Activated T-helper 9 cell treated with anti-CD3 and anti-CD28 coated beads, Interleukin-2, amount 50 U/mL, for 16 hours (primary cell): ENCODE results near the gene CCDC107.

Source experiments
- DNase-seq: peaks from one replicate; pipeline ENCODE4 v3.0.0-alpha.2; 2020; ENCODE audit warnings: low read depth

CCDC107 gene

DNA sequence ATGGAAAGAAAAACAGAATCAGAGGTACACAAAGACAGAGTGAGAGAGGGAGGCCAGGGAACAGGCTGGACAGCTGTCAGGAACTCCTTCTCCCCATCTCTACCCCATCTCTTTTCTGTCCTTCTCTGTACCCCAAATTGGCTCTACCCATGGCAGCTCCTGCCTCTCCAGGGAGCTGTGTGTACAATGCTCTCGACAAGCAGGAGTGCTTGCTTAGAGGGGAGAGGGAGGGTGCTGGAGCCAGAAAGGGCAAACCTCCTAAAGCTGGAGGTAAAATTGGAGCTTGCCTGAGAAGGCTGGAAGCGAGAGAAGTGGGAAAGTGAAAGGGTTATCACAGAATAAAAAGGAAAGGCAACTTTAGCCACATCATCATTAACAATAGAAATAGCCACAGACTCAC lies 25.2 kb downstream of the CCDC107 start:
- no peak for DNase-seq

DNA sequence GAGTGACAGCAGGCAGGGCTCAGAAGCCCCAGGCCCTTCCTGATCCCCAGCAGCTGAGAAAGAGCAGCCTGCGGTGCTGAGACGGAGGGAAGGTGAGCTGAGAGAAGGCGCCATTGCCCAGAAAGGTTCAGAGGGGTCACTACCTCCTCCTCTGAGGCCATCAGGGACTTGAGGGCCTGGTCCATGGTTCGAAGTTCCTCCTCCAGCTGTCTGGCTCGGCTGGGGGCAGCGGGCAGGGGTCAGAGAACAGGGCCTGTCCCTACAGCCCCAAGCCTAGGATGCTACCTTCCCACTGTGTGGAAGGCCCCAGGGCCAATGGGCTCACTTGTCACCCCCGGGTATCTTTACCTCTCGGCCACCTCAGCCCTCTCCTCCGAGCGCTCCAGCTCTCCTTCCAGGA lies 26.8 kb downstream of the CCDC107 start:
- no peak for DNase-seq

DNA sequence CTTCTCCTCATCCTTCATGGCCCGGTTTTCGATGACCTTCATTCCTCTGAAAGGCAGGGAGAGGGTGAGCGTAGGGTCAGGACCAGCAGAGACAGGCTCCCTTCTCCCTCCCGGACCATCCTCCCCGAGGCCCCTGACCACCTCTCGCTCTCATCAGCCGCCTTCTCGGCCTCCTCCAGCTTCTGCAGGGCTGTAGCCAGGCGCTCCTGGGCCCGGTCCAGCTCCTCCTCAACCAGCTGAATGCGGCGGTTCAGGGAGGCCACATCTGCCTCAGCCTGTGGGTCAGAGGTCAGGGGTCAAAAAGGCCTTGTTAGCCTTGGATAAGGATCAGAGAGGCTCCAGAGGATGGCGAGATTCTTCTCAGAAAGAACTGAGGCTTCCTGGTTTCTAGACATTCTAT lies 27.4 kb downstream of the CCDC107 start:
- DNase-seq: no peak

DNA sequence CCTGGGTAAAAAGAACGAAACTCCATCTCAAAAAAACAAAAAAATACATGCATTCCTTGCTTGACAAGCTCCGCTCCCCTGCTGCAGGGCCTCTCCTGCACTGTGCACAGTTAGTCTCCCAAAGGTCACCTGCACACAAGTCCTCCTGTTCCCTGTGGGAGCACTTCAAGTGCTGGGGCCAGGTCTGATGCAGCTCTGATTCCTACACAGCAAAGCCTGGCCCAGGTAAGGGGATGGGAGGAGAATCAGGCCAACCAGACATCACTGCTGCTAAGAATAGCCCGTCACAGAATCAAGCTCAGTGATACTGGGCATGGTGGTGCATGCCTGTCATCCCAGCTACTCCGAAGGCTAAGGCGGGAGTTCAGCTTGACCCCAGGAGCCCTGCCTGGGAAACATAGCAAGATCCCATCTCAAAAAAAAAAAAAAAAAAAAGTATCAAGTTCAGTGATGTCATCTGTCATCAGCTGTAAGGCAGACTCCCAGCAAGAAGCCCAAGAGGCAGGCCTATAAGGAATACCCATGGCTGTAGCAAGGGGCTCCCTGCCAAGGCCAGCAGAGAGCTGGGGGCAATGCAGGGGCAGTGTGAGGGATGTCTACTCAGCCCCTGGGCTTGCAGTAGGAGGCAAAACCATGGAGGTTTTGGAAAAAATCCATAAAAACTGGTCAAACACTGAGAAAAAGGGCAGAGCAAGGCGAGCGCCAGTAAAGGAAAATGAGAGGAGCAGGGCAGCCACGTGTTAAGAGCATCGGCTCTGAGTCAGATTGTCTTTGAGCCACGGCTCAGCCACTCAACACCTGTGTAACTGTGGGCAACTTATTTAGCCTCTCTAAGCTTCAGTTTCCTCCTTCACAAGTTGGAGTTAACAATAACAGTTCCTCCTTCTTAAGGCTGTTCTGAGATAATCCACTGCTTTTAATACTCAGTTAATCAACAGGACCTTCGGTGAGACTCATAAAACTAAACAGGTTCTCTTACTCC lies 28.4 kb downstream of the CCDC107 start:
- no peak for DNase-seq

DNA sequence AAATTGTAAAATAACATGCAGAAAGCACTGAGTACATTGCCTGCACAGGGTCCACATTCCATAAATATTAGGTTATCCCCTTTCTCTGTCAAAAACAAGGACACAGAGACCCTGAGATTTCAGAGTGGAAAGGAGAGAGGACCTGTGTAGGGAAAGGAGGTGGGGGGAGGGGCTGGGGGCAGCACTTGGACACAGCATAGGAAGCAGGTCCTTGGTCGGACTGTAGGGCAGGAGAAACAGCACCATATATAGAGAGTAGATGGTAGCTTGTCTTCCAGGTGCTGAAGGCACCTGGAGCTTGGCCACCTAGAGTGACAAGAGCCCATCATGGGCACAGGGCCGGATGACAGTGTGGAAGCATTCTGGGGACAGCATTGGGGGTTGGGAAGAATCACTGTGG lies 29.2 kb downstream of the CCDC107 start:
- DNase-seq: no peak

DNA sequence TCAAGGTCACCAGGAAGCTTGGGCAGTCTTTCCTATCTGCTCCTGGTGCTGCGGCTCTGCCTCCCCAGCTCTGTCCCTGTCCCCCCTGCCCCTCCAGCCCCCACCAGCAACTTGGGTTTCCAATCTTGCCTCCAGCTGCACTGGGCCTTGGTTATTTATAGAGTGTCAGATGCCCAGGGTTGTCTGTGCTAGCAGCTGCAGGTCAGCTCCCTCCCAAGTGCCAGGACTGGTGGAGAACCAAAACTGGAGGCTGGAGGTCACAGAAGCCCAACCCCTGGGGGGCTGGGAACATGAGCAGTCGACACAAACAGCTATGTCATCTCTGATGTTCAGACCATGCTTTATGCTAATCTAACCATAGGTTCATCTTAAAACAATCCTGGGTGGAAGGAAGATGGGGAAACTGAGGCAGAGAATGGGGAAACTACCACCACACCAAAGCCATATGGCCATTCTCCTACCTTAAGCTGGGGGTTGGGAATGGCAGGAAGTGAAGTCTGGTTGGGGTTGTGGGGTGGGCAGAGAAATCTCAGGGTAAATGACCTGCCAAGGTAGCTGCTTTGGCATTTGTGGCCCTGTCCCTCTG lies 30.0 kb downstream of the CCDC107 start:
- no peak for DNase-seq

DNA sequence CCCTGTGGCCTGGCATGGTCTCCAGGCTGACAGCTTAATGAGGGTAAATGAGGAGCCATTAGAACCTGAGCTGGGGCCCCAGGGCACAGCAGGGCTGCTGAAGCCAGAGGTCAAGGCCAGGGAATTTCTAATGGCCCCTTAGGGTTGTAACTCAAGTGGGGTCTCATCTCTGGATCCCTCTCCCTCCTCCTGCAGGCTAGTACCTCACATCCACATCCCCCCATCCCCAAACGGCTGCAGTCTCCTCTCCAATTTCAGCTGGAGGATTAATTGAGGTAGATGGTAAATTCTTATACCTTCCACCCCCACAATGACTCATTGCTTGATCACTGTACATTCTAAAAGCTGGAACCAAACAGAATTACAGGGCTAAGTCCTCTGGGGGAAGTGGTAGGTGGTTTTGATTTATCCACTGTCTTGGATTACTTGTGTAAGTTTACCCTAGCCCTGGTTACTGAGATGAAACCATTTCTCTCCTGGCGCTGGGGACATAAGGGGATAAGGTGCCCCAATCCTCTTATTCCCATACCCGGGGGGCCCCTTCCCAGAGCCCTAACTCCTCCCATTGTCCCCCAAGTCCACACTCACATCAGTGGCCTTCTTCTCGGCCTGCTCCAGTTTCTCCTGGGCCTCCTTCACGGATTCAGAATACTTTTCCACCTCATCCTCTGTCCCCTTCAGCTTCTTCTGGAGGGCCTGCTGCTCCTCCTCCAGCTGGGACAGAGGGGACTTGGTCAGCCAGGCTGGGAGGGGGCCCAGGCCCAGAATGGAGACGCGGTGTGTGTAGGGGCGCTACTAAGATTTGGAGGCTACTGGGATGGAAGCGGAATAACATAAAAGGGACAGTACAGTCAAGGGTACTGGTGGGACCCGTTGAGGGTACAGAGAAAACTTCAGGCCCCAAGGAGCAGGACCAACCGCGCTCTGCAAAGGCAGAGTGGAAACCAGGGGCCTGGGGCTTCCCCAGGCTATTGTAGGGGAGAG lies 30.8 kb downstream of the CCDC107 start:
- no peak for DNase-seq

DNA sequence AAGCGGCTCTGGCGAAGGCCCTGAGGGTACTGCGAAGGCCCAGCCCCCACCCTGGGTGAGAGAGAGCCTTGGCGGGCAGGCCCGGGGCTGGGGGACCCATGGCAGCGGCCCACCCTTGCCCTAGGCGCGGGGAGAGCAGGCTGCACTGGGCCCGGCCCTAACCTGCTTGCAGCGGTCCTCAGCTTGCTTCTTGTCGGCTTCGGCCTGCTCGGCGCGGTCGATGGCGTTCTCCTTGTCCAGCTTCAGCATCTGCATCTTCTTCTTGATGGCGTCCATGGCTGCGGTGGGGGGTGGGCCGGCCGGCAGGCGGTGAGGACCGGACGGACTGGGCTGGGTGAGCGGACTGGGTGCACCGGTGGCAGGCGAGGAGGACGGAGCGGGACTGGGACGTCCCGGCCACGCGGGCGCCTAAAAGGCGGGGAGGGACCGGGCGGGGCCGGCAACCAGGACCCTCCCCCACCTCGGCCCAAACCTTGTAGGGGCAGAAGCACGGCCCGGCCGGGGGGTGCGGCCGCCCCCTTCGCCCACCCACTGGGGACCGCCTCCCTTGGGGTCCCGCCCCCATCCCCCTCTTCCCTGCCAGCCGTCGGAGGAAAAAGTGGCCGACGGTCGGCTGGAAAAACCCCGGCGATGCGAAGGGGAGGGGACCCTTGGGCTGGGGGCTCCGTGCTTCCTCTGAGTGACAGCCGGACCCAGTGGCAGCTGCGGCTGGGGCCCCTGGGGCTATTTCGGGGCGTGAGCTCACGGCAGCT lies 31.6 kb downstream of the CCDC107 start, which contains the start of gene TPM2:
TSS of gene TPM2 (minus strand) at position 384 of the 752 bp plus-strand sequence. CDS start at position 276, 108 bp downstream.
- DNase-seq: no peak

DNA sequence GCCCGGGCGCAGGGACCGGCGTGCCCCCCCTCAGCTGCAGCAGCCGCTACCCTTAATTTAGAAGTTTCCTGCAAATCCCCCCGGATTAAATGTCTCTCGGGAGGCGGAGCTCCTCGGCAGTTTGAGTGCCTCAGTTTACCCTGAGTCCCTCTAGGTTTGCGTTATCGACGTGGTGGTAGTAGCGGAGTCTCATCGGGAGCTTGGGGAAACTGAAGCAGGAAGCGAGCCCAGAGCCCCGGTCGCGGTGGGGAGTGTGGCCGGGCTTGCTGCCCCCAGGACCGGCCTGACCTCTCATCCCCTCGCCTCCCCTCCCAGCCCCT lies 32.2 kb downstream of the CCDC107 start:
- no peak for DNase-seq

DNA sequence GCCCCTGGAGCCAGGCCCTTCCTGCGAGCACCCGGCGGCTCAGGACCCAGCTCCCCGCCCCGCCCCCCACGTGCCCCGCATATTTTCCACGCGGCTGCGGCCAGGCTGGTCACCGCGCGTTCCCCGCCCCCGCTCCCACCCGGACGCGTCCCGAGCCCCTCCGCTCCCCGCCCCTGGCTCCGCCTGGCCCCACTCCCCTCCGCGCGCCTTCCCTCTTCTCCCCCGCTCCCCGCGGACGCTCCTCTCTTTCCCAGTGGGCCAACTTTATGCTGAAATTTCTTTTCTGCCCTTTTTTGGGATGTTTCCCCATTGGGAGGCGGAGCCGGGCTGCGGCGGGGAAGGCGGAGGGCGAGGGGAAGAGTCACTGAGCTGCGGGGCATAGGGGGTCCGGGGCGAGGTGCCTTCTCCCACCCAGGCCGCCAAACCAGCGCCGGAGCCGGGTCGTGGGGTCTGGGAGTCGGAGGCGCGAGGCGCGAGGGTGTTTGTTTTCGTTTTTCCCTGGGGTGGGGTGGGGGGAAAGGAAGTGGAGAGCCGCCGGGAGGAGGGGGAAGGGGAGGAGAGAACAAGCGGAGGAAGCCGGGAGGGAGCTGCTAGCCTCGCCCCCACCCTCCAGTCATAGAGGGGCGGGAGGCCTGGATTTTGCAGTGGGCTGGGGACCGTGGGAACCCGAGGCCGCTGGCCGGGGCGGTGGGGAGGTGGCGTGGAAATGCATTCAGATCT lies 32.7 kb downstream of the CCDC107 start:
- DNase-seq: peak; percentile 15

DNA sequence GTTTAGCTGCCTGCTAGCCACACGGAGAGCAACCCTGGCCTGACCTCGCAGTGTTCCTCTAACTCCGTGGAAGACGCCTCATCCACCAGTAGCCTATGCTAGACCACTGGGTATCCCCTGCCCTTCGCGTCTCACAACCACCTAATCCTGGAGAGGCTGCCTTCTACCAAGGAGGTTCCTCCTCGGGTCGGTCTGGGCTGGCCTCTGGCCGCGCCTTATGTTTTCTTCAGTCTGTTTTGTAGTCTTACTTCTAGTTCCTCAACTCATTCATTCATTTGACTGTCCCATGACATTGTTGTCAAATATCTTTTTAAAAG lies 33.2 kb downstream of the CCDC107 start:
- no peak for DNase-seq

DNA sequence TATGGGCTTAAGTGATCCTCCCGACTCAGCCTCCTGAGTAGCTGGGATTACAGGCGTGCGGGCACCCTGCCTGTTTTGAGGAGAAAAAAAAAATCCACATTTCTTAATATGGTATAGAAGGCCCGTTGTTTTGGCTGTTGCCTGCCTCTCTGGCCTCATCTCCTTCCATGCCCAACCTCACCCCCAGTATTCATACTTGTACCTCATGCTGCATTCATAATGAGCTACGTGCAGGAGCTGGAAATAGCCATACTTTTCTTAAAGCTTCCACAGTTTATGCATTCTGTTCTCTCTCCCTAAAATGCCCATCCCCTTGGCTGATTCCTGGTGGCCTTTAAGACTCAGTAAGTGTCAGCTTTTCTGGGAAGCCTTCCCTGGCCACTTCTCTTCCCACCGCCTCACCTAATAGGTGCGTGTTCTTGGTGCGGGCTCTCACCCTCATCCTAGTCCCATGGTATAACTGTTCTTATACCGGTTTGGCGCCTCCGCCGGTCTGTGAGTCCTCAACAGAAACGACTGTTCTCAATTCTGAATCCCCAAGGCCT lies 33.7 kb downstream of the CCDC107 start:
- DNase-seq: no peak

DNA sequence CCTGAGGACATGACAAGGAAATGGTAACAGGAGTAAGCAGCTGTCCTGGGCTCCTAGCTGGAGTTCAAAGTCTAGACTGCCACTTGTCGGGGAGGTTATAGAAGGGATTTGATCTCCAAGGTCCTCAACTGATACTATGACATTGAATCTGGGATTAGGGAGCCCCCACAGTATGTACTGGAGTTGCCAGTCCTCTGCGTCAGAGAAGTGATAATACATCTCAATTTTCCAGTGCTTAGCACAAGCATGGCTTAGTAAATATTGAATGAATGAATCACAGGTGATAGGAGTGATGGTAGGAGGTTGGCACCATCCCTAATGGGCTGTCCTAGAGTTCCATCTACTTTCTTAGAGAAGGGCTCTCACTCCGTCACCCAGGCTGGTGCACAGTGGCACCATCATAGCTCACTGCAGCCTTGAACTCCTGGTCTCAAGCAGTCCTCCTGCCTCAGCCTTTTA lies 37.9 kb downstream of the CCDC107 start:
- no peak for DNase-seq

DNA sequence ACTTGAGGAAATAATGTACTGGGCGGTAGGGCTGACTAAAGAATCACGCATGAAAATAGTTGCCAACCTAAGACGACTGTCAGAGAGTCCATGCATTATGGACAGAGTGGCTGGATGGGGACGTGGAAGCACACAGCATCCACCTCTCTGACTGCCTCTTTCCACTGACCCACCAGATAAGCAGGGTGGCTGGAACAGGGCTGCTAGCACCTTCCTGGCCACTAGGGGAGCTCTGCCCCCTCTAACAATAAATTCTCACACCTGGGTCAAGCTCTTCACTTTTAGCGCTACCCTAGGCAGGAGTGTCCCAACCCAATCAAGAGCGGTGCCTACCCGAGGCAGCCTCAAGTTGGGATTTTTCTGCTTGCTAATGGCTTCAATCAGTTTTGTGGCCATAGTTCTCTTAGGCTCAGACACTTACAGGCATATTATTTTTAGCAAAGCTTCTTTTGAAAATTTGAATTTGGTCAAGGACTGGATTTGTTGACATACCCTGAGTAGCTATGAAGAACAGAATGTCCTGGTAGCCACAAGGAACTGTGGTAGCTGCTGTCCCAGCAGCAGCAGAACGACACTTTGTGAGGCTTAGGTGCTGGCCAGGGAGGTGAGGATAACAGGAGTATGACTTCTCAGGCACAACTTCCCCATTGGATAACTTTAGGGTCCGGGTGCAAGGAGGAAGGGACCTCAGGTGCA lies 38.6 kb downstream of the CCDC107 start:
- DNase-seq: peak; percentile 44

DNA sequence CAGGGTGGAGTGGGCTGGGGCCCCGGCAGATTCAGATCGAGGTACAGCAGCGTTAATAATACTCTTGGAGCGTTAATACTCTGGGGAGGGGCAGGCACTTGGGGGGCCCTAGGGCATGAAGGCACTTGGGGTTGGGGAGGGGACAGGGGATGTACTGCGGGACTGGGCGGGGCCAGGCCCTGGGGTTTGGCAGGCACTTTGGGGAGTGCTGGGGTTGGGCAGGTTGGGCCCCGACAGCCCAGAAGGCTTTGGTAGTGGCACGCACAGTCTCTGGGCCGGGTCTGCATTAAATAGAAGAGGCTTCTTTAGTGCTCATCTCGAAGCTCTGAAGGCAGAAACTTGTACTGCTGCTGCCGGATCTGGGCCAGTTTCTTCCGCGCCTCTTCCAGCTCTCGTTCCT lies 39.4 kb downstream of the CCDC107 start:
- DNase-seq: no peak

DNA sequence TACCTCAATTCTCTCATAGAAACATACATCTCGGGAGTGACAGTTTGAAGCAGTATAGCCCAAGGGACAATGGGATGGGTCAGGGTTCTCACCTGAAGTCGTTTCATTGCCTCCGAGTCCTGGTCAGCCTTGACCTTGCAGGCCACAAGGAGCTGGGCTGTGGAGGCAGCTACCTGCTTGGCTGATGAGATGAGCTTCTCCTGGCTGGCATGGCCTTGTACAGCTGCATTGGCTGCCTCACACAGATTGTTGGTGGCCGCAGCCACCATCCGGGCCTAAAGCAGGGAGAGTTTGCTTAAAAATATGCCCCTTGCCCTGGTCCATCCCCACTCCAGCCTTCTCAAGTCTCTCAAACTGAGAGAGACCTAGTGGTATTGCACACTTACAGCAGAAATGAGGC lies 40.1 kb downstream of the CCDC107 start:
- no peak for DNase-seq

DNA sequence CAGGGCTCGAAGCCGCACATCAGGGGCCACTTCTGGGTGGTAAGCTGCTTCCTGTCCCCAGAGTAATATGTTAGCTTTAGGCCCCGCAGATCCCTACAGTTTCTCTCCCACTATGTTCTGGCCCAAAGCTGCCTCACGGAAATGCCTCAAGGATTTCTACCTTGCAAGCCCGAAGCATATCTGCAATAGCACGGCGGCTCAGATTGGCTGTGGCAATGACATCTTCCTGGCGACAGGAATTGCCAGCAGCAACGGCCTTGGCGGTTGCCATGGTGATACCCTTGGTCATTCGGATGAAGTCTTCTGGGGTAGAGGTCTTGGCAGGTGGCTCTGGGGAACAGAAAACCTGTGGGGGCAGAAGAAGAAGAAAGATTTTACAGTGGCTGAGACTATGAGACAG lies 41.9 kb downstream of the CCDC107 start:
- DNase-seq: no peak

DNA sequence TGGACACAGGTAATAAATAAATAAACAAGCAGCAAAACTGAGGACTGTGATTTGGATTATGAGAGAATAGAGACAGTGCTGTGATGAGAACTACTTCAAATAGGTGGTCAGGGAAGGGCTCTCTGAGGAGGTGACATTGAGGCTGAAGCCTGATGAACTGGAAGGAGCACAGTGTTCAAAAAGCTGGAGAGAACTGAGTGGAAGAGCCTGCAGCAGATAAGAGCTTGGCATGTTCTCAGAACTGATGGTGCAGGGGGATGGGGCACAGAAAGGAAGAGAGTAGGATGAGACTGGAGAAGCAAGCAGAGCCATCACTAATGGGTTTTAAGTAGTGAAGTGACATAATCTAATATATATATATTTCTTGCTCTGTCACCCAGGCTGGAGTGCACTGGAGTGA lies 42.9 kb downstream of the CCDC107 start:
- DNase-seq: no peak

DNA sequence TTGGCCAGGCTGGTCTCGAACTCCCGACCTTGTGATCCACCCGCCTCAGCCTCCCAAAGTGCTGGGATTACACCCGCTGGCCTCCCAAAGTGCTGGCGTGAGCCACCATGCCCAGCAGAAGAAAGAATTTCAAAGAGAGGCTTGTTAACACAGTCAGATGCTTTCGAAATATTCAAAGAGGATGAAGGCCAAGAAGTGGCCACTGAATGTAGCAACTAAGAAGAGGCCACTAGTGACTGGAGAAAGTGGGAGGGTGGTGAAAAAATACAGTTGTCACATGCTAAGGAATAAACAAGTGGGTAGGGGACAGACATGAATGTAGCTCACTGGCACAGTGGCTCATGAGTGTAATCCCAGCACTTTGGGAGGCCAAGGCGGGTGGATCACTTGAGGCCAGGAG lies 44.6 kb downstream of the CCDC107 start:
- DNase-seq: no peak
